Measurements from ENCODE around the gene S100A2.

DNA sequence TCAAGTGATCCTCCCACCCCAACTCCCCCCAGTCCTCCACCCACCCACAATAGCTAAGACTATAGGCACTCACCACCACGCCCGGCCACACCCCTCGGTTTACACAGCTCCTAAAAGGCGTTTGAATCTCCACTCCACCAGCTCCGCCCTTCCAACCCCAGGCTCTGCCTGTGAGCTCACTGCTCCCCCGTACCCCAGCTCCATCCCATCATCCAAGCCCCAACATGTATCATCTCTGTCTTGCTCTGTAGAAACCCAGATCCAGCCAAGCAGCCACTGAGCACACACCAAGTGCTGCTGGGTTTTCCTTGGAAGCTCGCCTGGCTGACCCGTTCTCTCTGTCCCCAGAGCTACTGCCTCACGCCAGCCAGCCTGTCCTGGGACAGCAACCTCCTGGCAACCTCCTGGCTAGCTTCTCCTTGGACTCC is 12.0 kb upstream of the S100A2 start:
- TF ChIP-seq POLR2A (IDR thresholded peaks at IDR 0.05) (no peak), POLR2AphosphoS5 (IDR thresholded peaks at IDR 0.05) (no peak)
- TF ChIP-seq, protein P1, sequence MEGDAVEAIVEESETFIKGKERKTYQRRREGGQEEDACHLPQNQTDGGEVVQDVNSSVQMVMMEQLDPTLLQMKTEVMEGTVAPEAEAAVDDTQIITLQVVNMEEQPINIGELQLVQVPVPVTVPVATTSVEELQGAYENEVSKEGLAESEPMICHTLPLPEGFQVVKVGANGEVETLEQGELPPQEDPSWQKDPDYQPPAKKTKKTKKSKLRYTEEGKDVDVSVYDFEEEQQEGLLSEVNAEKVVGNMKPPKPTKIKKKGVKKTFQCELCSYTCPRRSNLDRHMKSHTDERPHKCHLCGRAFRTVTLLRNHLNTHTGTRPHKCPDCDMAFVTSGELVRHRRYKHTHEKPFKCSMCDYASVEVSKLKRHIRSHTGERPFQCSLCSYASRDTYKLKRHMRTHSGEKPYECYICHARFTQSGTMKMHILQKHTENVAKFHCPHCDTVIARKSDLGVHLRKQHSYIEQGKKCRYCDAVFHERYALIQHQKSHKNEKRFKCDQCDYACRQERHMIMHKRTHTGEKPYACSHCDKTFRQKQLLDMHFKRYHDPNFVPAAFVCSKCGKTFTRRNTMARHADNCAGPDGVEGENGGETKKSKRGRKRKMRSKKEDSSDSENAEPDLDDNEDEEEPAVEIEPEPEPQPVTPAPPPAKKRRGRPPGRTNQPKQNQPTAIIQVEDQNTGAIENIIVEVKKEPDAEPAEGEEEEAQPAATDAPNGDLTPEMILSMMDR (IDR thresholded peaks at IDR 0.05 in 8 of 11, conservative IDR thresholded peaks at IDR 0.05 in 3 of 11): no peak

Data from spleen (tissue), 7 donors.